HS-5 (cell line): ENCODE measurements around the gene IBA57.

ENCODE experiments used
- DNase-seq: peaks from one replicate; pipeline ENCODE4 v3.0.0-alpha.2; 2012; ENCODE audit warnings: low read depth

The IBA57 gene

DNA sequence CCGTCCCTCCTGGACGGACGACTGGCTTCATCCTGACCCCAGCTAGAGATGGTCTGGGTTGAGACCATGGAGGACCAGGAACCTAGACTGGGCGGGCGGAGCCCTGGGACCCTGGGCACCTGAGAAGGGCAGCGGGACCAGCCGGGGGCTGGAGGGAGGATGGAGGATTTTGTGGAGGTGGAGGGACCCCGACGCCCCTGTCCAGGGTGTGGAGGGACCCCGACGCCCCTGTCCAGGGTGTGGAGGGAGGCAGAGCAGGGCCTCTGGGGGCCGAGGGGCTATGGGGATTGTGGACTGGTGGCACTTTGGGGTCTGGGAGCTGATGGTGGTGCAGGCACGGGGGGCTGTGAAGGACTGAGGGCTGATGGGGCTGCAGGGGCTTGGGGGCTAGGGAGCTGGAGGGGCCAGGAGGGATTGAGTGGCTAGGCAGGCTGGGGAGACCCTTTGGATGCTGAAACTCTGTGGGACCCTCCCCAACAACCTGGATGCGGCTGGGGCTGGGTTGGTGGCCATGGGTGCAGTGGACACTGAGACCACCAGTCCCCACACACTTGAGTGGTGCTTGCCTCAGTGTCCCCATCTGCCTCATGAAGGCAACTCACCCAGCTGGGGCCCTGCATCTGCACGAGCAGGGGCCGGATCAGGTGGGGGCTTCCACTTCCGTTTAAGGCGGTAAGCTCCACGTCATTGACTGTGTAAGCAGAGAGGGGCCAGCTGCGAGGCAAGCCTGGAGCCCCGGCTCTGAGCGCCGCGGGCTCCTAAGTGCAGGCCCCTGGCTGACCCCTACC, 8.5 kb upstream of the IBA57 start:
- DNase-seq, result no peak

DNA sequence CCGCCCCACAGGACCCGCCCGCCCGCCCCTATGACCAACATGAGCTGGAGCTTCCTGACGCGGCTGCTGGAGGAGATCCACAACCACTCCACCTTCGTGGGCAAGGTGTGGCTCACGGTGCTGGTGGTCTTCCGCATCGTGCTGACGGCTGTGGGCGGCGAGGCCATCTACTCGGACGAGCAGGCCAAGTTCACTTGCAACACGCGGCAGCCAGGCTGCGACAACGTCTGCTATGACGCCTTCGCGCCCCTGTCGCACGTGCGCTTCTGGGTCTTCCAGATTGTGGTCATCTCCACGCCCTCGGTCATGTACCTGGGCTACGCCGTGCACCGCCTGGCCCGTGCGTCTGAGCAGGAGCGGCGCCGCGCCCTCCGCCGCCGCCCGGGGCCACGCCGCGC, 7.9 kb upstream of the IBA57 start:
- DNase-seq, result no peak

DNA sequence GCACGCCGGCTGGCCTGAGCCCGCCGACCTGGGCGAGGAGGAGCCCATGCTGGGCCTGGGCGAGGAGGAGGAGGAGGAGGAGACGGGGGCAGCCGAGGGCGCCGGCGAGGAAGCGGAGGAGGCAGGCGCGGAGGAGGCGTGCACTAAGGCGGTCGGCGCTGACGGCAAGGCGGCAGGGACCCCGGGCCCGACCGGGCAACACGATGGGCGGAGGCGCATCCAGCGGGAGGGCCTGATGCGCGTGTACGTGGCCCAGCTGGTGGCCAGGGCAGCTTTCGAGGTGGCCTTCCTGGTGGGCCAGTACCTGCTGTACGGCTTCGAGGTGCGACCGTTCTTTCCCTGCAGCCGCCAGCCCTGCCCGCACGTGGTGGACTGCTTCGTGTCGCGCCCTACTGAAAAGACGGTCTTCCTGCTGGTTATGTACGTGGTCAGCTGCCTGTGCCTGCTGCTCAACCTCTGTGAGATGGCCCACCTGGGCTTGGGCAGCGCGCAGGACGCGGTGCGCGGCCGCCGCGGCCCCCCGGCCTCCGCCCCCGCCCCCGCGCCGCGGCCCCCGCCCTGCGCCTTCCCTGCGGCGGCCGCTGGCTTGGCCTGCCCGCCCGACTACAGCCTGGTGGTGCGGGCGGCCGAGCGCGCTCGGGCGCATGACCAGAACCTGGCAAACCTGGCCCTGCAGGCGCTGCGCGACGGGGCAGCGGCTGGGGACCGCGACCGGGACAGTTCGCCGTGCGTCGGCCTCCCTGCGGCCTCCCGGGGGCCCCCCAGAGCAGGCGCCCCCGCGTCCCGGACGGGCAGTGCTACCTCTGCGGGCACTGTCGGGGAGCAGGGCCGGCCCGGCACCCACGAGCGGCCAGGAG, 7.2 kb upstream of the IBA57 start:
- DNase-seq, result no peak

DNA sequence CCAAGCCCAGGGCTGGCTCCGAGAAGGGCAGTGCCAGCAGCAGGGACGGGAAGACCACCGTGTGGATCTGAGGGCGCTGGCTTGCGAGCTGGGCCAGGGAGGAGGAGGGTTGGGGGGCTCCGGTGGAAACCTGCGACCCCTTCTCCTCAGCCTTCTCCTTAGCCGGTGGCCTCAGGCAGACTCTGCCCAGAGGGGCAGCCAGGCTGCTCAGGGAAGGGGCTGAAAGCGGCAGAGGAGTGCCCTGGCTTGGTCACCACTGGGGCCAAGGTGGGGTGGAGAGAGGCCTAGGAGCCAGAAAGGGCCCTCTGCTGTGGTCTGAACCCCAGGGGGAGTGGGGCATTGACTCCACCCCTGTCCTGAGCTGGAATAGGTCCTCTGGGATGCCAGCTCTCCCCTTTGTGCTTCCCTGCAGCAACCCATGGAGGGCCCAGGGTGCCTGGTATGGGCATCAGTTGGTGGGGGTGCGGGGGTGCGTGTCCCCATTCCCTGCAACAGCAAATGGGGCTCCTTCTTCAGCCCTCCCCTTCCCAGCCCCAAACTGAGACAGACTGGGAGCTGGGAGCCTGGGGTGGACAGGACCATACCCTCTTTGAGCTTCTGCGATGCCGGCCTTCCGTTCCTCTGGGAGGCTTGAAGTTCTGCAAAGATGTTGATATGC, 6.5 kb upstream of the IBA57 start:
- DNase-seq, result no peak

DNA sequence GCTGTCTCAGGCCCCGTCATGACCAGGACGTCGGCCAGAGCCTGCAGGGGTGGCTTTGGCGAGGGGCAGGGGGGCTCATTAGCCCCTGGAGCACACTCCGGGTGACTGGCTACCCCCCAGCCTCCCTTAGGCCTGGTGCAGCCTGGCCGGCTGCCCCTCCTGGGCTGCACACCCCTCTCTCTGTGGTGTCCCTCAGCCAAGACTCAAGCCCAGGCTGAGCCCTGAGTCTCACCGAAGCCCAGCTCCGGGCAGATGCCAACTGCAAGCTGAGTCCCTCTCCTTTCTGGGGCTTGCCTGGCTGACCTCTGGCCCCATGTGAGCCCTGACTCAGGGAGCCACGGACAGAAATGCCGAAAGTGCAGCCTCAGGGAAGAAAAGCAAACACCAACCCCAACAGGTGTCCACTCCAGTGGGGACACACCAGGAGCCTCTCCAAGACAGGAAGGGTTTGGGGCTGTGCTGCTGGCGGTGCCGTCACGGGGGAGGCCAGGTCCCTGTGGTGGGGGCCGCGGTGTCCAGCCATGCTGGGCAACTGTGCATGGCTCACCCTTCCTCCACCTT, 5.3 kb upstream of the IBA57 start:
- no peak for DNase-seq

DNA sequence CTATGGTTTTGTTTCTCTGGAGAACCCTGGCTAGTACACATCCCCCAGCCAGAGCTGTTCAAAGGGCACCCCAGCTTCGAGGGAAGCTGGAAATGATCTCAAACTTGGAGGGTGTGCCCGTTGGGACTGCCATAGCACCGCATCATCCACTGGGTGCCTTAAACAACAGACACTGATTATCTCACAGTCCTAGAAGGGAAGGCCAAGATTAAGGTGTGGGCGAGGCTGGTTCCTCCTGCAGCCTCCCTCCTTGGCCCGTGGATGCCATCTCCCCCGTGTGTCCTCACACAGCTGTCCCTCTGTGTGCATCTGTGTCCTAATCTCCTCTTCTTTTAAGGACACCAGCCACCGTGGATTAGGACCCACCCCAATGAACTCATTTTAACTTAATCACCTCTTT, 4.2 kb upstream of the IBA57 start:
- DNase-seq, result no peak

DNA sequence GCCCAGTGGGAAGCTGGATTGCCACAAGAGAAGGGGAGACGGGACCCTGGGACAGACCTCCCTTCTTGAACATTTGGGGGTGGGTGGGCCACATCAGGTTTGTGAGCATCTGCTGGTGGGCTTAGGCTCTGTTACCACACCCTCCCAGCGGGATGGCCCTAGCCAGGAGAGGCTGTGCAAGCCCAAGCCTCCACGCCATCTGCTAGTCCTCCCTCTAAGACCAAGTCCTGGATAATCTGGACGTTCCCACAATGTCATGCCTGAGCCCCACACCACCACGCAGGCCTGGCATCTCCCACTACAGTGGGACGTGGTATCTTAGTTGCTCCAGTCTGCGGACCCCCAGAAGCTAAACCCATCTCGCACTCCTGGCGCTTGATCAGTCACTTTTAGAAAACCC, 3.7 kb upstream of the IBA57 start:
- no peak for DNase-seq

DNA sequence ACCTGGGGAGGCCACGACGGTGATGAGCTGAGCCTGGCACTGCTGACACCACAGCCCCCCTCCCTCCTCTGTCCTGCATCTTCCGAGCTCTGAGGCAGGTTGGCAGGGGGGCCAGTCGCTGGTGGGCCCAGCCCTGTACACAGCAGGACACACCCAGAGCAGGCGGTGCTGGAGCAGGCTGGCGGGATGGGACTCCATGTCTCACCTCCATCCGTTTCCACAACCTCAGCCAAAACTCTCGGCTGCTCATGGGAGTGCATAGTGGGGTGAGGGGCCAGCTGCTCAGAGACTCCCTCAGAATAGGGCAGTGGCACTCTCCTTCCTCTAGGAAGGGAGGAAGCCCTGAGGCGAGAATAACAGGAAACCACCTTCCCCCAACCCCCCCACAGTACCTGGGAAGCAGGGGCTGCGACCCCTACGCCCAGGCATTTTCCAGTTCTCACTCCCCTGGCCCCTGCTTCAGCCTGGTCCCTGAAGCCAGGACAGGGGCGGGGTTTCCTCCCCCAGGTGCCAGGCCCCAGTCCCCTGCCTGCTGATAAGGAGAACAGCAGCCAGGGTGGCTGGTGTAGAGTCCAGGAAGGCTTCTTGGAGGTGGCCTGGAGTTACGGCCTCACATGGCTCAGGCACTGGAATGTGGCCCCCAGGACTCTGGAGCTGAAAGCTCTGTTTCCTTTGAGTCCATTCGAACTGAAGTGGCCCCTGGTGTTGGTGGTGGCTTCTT, 3.2 kb upstream of the IBA57 start:
- no peak for DNase-seq

DNA sequence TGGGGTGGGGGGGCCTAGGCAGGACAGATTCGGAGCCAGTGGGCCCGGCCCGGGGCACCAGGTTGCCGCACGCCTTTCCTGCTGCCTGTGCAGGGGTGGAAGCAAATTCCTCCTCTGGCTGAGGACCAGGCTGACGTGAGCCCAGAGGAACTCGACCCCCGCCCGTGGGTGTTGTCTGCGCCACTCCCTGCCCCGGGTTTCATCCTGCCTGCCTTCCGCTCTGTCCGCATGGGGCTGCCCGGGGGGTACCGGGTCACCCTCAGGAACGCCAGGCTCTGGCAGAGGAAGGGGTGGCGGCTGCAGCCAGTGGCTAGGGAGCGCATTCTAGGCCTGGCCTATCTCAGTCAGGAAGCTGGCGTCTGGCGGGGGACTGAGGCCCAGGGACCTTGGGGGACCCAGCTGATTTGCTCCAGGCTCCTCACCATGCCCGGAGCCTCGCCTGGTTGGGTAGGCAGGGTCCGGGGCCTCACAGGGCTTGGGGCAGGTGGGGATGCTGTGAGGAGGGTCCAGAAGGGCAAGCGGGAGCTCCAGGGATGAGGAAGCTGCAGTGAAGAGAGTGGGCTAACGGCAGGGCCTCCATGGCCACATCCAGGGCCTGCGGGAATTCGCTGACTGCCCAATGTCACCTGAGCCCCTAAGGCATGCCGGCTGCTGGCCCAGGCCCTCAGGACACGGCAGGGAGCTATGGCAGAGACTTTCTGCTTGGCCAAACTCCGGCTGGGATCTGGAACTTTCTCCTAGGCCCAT, 2.4 kb upstream of the IBA57 start:
- DNase-seq, result no peak

DNA sequence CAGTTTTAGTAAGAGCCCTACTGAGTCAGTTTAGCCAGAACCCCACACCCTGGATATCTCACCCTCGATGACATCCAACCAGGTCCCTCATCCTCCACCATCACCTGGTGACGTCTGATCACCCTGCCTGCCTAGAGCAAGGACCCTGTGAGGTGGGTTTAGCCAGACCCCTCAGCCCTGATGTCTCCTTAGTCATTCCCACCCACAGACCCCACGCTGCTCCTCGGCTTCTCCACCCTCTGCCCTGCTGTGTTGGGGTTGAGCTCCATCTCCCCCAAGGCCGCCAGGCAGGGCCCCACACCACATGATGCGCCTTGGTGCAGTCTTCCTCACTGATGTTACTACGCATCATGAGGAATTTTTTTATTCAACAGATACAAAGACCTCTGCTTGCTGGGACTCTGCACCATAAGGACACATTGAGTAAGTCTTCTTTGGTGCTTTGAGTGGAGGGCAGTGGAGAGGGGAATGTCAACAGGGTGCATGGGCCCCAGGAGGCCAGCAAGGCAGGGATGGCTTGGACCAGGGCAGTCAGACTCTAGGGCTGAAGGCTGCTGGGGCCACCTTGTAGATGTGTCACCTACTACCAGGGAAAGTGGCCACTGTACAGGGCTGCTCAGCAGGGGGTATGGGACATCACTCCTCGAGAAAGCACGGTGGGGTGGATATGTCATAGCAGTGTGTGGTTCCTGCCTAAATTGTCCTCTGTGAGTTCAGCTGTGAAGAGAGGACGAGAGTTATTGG, 1.7 kb upstream of the IBA57 start:
- DNase-seq, result no peak

DNA sequence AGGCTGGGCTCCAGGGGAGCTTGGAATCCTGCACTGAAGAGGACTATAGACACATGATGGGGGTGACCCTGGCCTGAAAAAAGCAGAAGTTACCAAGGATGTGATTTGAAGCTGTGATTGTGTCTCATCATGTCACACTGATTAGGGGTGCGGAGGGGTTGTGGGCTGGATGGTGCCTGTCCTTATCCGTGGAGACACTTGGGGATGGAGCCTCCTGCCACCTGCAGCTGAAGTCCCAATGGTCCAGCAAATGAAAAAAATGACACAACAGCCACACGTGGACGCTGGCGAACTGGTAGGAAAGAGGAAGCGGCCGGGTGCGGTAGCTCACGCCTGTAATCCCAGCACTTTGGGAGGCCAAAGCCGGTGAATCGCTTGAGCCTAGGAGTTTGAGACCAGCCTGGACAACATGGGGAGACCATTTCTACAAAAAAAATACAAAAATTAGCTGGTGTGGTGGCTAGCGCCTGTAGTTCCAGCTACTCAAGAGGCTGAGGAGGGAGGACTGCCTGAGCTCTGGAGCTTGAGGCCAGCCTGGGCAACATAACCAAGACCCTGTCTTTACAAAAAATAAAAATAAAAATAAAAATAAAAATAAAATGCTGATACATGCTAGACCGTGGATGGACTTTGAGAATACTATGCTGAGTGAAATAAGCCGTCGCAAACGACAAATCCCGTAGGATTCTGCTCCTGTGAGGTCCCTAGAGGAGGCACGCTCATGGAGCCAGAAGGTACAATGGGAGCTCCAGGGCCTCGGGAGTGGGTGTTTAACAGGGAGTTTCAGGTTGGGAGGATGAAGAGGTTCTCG, 838 bp upstream of the IBA57 start:
- DNase-seq, result no peak

DNA sequence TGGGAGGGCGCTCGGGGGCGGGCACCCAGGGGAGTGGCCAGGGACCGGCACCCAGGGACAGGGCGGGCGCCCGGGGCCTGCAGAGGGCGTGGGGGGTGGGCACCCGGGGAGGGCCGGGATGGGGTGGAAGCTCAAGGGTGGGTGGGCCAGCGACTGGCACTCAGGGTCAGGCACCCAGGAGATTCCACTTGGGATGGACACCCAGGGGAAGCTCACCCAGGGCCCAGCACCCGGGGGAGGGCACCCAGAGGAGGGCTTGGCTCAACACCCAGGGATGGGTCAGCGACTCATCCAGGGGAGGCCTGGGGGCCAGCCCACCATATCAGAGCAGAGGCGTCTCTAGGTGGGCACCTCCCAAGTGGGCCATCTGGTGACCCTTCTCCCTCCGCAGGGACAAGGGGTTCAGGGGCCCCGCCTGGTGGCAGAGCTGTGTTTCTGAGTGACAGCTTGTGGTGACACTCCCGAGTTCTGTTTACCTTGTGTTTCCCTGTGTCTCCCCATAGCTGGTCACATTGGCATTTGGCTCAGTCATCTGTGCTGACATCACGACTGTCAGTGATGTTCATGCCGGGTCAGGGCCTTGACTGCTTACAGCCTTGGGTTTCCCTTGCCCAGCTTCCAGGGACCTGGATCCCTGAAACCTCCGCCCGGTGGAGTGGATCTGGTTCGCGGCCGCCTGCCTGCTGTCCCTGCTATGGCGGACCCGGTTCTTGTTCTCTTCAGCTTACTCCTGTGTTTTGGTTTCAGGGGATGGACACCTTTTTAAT, 749 bp downstream of the IBA57 start:
- DNase-seq, result peak; percentile 36

DNA sequence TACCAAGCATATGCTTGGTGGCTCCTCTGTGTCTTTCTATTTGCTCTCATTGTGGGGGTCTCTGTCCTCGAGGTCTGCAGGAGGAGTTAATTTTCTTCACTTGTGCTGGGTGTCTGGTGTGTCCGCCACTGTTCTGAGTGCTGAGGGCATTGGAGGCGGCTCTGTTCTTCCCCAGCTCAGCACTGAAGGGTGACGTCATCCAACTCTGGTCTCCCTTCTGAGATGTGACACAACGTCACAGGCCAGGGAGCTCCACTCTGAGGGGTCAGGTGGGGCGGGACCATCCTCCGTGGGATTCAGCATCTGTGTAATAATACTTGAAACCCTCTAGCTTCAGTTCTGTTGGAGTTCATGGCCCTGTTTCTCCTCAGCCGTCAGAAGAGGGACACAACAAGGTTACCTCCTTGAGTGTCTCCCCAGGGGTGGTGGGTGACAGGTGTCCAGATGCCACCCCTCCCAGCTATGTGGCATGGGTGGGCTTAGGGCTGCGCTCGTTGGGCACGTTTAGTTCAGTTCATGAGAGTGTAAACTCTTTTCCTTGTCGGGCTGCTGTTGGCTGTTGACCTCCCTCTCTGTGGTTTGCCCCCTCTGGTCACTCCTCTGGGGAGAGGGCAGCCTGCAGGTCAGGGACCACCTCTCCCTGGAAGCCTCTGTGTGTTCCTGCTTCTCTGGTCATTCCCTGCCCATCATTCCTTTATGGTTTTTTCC, 3.1 kb downstream of the IBA57 start:
- DNase-seq, result no peak

DNA sequence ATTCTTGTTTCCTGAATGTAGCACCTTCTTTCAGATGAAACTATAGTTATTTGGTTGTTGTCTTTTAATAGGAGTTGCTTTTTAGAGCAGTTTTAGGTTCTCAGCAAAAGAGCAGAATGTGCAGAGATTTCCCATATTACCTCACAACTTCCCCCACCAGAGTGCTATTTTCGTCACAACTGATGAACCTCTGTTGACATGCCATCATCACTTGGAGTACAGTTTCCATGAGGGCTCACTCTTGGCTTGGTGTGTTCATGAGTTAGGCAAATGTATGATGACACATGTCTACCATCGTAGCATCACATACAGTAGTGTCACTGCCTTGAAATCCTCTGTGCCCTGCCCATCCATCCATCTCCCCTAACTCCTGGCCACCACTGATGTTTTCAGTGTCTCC, 3.7 kb downstream of the IBA57 start:
- DNase-seq, result no peak

DNA sequence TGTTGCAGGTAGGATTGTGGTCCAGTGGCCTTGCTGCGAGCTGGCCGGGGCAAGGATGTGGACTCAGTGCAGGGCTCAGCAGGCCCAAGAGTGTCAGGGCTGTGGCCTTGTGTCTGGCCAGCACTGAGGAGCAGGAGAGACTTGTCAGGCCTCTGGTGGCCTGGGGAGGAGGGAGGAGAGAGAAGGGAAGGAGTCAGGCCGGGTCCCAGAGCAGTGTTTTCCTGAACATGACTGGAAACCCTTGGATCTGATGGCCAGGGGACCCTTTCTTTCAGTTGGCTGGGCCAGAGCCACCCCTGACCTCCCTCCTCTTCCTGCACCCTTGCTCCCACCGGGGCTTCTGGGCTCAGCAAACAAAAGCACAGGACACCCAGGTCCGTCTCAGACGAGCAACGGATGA, 5.1 kb downstream of the IBA57 start:
- no peak for DNase-seq

DNA sequence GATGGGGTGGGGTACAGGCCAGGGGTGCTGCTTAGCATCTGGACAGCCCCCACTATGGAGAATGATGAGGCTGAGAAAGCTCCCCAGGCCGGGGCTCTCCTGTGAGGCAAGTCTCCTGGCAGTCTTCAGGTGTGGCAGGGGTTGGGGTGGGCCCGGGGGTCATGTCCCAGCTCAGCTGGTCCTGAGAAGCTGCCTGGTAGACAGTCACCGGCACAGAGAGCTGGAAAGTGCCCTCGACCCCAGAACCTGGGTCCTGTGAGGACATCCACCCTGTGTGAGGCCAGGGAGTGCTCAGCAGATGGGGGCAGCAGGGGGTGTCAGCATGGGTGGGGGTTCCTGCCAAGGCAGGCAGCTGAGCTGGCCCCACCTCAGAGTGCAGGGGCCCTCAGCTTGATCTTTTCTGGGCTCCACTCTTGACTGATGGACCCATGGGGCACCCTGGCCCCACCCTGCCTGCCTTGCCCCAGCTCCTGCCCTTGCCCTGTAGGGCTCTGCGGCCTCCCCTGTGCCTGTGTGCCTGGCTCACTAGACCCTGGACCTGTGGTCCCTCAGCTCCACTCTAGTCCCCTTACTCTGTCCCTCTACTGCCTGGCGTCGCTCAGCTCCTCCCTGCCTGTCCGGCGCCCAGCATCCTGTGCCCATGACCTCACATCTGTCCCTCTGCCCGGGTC, 5.8 kb downstream of the IBA57 start:
- DNase-seq, result no peak
